K562 (cell line): Measurements from ENCODE around the gene ZNF490. TPM values are rescaled to one million over a fixed set of nuclear protein-coding genes. Genes with fewer than 3 reads are reported as not detected.

Experiments
- ADNP ChIP-seq: fragments of 200-800 bp; sonication (Bioruptor generic); IDR thresholded peaks from 2 replicates; pipeline ENCODE4 v1.6.1; 2016; ENCODE audit warnings: missing genetic modification characterization, missing compliant biosample characterization
- ASH1L ChIP-seq: fragments of 450-650 bp; IDR thresholded peaks from 2 replicates; pipeline ENCODE4 v1.6.1; 2018; ENCODE audit warnings: borderline replicate concordance, mild to moderate bottlenecking, low read depth; ENCODE audit not compliant: partially characterized antibody
- ATF7 ChIP-seq: fragments of 450-650 bp; IDR thresholded peaks from 2 replicates; pipeline ENCODE4 v1.7.1; 2014; ENCODE audit warnings: mild to moderate bottlenecking, moderate library complexity
- BACH1 ChIP-seq: fragments of 200-800 bp; sonication (Bioruptor generic); IDR thresholded peaks from 2 replicates; pipeline ENCODE4 v1.6.1; 2016; ENCODE audit warnings: missing genetic modification characterization, missing compliant biosample characterization
- BRD9 ChIP-seq: fragments of 450-650 bp; IDR thresholded peaks from 2 replicates; pipeline ENCODE4 v1.6.1; 2018; ENCODE audit warnings: low read depth; ENCODE audit not compliant: partially characterized antibody
- CBFA2T3 ChIP-seq: fragments of 450-650 bp; IDR thresholded peaks from 2 replicates; pipeline ENCODE4 v1.6.1; 2017
- CHD4 ChIP-seq: fragments of 200-600 bp; sonication (generic); IDR thresholded peaks from 3 replicates; pipeline ENCODE4 v1.6.1; 2012; ENCODE audit warnings: low read depth, mild to moderate bottlenecking, mixed read lengths, low read length, inconsistent platforms; ENCODE audit not compliant: insufficient read depth, insufficient replicate concordance, poor library complexity, severe bottlenecking
- MCM5 ChIP-seq: fragments of 450-650 bp; IDR thresholded peaks from 2 replicates; pipeline ENCODE4 v1.6.1; 2016; ENCODE audit warnings: low read depth
- NELFE ChIP-seq: IDR thresholded peaks from 2 replicates; pipeline ENCODE4 v1.6.1; 2011; ENCODE audit warnings: mild to moderate bottlenecking; ENCODE audit not compliant: insufficient read depth, insufficient read length
- RB1 ChIP-seq: fragments of 450-650 bp; IDR thresholded peaks from 2 replicates; pipeline ENCODE4 v1.6.1; 2017; ENCODE audit warnings: low read depth, mild to moderate bottlenecking
- SMC3 ChIP-seq: conservative IDR thresholded peaks from 2 replicates; pipeline ENCODE4 v1.6.1; 2011; ENCODE audit warnings: low read depth, low read length, improper control_type of control experiment; ENCODE audit not compliant: insufficient read depth
- TEAD4 ChIP-seq, 2 experiments: sonication (generic) in 1 of 2; formaldehyde crosslinking in 1 of 2; IDR thresholded peaks; 2 replicates each; pipeline versions ENCODE4 v1.6.1 to v1.8.0; 2012 to 2022; ENCODE audit warnings: borderline replicate concordance in 1 of 2, inconsistent platforms in 1 of 2, low read length in 1 of 2, mild to moderate bottlenecking in 1 of 2, missing genetic modification reagents in 1 of 2
- WHSC1 ChIP-seq: IDR thresholded peaks from one replicate; pipeline ENCODE4 v1.6.1; 2012; ENCODE audit warnings: low read length, control low read depth, inconsistent platforms
- ZFP36 ChIP-seq: fragments of 150-350 bp; IDR thresholded peaks from 2 replicates; pipeline ENCODE4 v1.6.1; 2018; ENCODE audit warnings: low read length, low read depth; ENCODE audit not compliant: partially characterized antibody
- ZNF165 ChIP-seq: fragments of 250-450 bp; sonication (Bioruptor Pico); IDR thresholded peaks from 2 replicates; pipeline ENCODE4 v1.4.0; 2020; ENCODE audit warnings: borderline replicate concordance
- ZNF282 ChIP-seq: sonication (generic); formaldehyde crosslinking; IDR thresholded peaks from 2 replicates; pipeline ENCODE4 v1.8.1; 2023; ENCODE audit warnings: missing genetic modification reagents
- ZNF408 ChIP-seq: fragments of 250-450 bp; sonication (Bioruptor Pico); IDR thresholded peaks from 2 replicates; pipeline ENCODE4 v1.4.0; 2020; ENCODE audit warnings: low read depth, mild to moderate bottlenecking, moderate library complexity
- ZNF766 ChIP-seq: fragments of 200-800 bp; sonication (Bioruptor generic); conservative IDR thresholded peaks from 2 replicates; pipeline ENCODE4 v1.6.1; 2016; ENCODE audit warnings: missing genetic modification characterization, missing compliant biosample characterization
- polyA plus RNA-seq, 8 experiments: library from polyadenylated mRNA; depleted of rRNA in 4 of 8; stranded (reverse) in 5 of 8; unstranded in 3 of 8; fragments of >200 nt; fragmentation: Nextera tagmentation in 2 of 8; fragmentation: Illumina TruSeq in 1 of 8; extraction: Ambion mirVana in 2 of 8; extraction: Trizol in 1 of 8; gene quantifications; 2 replicates each; pipeline versions ENCODE4 v1.2.1 to v1.2.3, GENCODE V29; 2011 to 2014; ENCODE audit warnings: inconsistent platforms in 1 of 8, missing spikeins in 1 of 8
- total RNA-seq, 7 experiments: library from RNA; depleted of rRNA in 6 of 7; stranded (reverse); fragments of >200 nt in 6 of 7; fragmentation: Illumina TruSeq in 2 of 7; extraction: Trizol in 2 of 7; gene quantifications; 2 replicates each; pipeline versions ENCODE4 v1.2.1 to v1.2.3, GENCODE V29; 2011 to 2021; ENCODE audit warnings: low replicate concordance in 1 of 7
- TF ChIP-seq, protein P1 (sequence below): sonication (generic); formaldehyde crosslinking; IDR thresholded peaks from 2 replicates; pipeline ENCODE4 v1.8.1; 2022; ENCODE audit warnings: missing genetic modification reagents
- TF ChIP-seq, protein P2 (sequence below): IDR thresholded peaks from 3 replicates; pipeline ENCODE4 v1.6.1; 2011; ENCODE audit warnings: borderline replicate concordance, mild to moderate bottlenecking; ENCODE audit not compliant: insufficient read length, insufficient read depth
- TF ChIP-seq, protein P3 (sequence below): fragments of 450-650 bp; formaldehyde crosslinking; IDR thresholded peaks from 2 replicates; pipeline ENCODE4 v1.4.0; 2020; ENCODE audit warnings: mild to moderate bottlenecking, moderate library complexity
- TF ChIP-seq, protein P4 (sequence below): sonication (generic); formaldehyde crosslinking; IDR thresholded peaks from 2 replicates; pipeline ENCODE4 v1.8.0; 2022; ENCODE audit warnings: mild to moderate bottlenecking, missing genetic modification reagents
- TF ChIP-seq, protein P5 (sequence below): fragments of 250-450 bp; sonication (Bioruptor Pico); IDR thresholded peaks from 2 replicates; pipeline ENCODE4 v1.5.0; 2021

Gene ZNF490
- total and polyA plus RNA-seq, 9 of the 15 experiments (the other 6 are each of a cell fraction or from before 2014, with no cell fraction given) = 0.90 to 8.3 (median 4.4) TPM

DNA sequence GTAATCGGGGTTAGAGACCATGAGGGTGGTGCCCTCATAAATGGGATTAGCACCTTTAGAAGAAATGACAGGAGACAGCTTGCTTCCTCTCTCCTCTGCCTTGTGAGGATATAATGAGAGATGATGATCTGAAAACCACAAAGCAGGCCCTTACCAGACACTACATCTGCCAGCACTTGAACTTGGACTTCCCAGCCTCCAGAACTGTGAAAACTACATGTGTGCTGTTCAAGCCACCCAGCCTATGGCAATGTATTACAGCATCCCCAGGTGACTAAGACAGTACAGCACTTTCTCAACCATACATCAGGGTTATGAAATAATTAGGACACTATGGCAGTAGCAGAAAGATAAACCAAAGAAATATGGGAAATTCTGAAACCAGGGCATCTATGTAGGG lies 66.8 kb downstream of the ZNF490 start (continued):
- no peak for TF ChIP-seq ZNF165
- no peak for TF ChIP-seq ZNF766 (CRISPR knock-in tag)
- TF ChIP-seq BACH1 (tag) = no peak
- TF ChIP-seq, protein P1, sequence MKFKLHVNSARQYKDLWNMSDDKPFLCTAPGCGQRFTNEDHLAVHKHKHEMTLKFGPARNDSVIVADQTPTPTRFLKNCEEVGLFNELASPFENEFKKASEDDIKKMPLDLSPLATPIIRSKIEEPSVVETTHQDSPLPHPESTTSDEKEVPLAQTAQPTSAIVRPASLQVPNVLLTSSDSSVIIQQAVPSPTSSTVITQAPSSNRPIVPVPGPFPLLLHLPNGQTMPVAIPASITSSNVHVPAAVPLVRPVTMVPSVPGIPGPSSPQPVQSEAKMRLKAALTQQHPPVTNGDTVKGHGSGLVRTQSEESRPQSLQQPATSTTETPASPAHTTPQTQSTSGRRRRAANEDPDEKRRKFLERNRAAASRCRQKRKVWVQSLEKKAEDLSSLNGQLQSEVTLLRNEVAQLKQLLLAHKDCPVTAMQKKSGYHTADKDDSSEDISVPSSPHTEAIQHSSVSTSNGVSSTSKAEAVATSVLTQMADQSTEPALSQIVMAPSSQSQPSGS (CRISPR knock-in tag) = no peak
- TF ChIP-seq ZNF408 = no peak
- TF ChIP-seq, protein P2, sequence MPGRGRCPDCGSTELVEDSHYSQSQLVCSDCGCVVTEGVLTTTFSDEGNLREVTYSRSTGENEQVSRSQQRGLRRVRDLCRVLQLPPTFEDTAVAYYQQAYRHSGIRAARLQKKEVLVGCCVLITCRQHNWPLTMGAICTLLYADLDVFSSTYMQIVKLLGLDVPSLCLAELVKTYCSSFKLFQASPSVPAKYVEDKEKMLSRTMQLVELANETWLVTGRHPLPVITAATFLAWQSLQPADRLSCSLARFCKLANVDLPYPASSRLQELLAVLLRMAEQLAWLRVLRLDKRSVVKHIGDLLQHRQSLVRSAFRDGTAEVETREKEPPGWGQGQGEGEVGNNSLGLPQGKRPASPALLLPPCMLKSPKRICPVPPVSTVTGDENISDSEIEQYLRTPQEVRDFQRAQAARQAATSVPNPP = no peak
- TF ChIP-seq, protein P3, sequence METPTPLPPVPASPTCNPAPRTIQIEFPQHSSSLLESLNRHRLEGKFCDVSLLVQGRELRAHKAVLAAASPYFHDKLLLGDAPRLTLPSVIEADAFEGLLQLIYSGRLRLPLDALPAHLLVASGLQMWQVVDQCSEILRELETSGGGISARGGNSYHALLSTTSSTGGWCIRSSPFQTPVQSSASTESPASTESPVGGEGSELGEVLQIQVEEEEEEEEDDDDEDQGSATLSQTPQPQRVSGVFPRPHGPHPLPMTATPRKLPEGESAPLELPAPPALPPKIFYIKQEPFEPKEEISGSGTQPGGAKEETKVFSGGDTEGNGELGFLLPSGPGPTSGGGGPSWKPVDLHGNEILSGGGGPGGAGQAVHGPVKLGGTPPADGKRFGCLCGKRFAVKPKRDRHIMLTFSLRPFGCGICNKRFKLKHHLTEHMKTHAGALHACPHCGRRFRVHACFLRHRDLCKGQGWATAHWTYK (CRISPR knock-in tag) = no peak
- no peak for TF ChIP-seq RB1
- TF ChIP-seq ATF7 = no peak
- peak; percentile 16 for TF ChIP-seq ZFP36
- TF ChIP-seq CHD4 = no peak
- no peak for TF ChIP-seq ADNP (tag)
- TF ChIP-seq WHSC1 = no peak
- TF ChIP-seq, protein P4, sequence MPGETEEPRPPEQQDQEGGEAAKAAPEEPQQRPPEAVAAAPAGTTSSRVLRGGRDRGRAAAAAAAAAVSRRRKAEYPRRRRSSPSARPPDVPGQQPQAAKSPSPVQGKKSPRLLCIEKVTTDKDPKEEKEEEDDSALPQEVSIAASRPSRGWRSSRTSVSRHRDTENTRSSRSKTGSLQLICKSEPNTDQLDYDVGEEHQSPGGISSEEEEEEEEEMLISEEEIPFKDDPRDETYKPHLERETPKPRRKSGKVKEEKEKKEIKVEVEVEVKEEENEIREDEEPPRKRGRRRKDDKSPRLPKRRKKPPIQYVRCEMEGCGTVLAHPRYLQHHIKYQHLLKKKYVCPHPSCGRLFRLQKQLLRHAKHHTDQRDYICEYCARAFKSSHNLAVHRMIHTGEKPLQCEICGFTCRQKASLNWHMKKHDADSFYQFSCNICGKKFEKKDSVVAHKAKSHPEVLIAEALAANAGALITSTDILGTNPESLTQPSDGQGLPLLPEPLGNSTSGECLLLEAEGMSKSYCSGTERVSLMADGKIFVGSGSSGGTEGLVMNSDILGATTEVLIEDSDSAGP (CRISPR knock-in tag) = no peak
- no peak for TF ChIP-seq MCM5
- TF ChIP-seq BRD9 = no peak
- peak; percentile 37; the same call in 1 of the 2 replicates for TF ChIP-seq TEAD4 (IDR thresholded peaks at IDR 0.05; ENCODE audit: low read length)
- no peak for TF ChIP-seq TEAD4 (CRISPR knock-in tag; IDR thresholded peaks at IDR 0.05; ENCODE audit: borderline replicate concordance)
- no peak for TF ChIP-seq NELFE
- no peak for TF ChIP-seq ASH1L
- TF ChIP-seq SMC3 = no peak
- TF ChIP-seq ZNF282 (CRISPR knock-in tag) = no peak
- TF ChIP-seq, protein P5, sequence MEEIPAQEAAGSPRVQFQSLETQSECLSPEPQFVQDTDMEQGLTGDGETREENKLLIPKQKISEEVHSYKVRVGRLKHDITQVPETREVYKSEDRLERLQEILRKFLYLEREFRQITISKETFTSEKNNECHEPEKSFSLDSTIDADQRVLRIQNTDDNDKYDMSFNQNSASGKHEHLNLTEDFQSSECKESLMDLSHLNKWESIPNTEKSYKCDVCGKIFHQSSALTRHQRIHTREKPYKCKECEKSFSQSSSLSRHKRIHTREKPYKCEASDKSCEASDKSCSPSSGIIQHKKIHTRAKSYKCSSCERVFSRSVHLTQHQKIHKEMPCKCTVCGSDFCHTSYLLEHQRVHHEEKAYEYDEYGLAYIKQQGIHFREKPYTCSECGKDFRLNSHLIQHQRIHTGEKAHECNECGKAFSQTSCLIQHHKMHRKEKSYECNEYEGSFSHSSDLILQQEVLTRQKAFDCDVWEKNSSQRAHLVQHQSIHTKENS (CRISPR knock-in tag) = no peak
- peak; percentile 67 for TF ChIP-seq CBFA2T3
